Chondrocyte (in vitro differentiated cells): ENCODE measurements around the gene IGSF11. TPM values are rescaled to one million over a fixed set of nuclear protein-coding genes. Genes with fewer than 3 reads are reported as not detected.
"Not testable (repeated sequence)": the region's sequence is repeated elsewhere in the genome, so short reads cannot be mapped to it uniquely, and the experiment has no call there.

ENCODE experiments used
- DNase-seq: peaks from one replicate; pipeline ENCODE4 v3.0.0; 2021; ENCODE audit warnings: mixed read lengths, low spot score
- H3K27ac Mint-ChIP-seq: one replicate; pipeline ENCODE4 v1.8.0; 2021; ENCODE audit warnings: mild to moderate bottlenecking, moderate library complexity, mixed read lengths; ENCODE audit not compliant: unreplicated experiment
- H3K27me3 Mint-ChIP-seq: 2 replicates; pipeline ENCODE4 v1.8.0; 2021; ENCODE audit warnings: low read depth, mixed read lengths
- H3K36me3 Mint-ChIP-seq: 2 replicates; pipeline ENCODE4 v1.8.0; 2021; ENCODE audit warnings: low read depth, mixed read lengths
- H3K4me1 Mint-ChIP-seq: 2 replicates; pipeline ENCODE4 v1.8.0; 2021; ENCODE audit warnings: low read depth, mild to moderate bottlenecking, mixed read lengths
- H3K4me3 Mint-ChIP-seq: one replicate; pipeline ENCODE4 v1.8.0; 2021; ENCODE audit warnings: mild to moderate bottlenecking, moderate library complexity, mixed read lengths; ENCODE audit not compliant: unreplicated experiment
- H3K9me3 Mint-ChIP-seq: 2 replicates; pipeline ENCODE4 v1.8.0; 2021; ENCODE audit warnings: low read depth, mixed read lengths
- CTCF ChIP-seq: fragments of 200-600 bp; sonication (generic); IDR thresholded peaks from 2 replicates; pipeline ENCODE4 v1.5.0; 2021; ENCODE audit warnings: antibody characterized with exemption, mild to moderate bottlenecking, moderate library complexity
- long read RNA-seq: library from polyadenylated mRNA; stranded (forward); transcript quantifications from one replicate; pipeline ENCODE4 v2.0.0, GENCODE V29; 2021
- total RNA-seq: library from RNA; stranded (reverse); gene quantifications from 3 replicates; pipeline ENCODE4 v1.2.1, GENCODE V29; 2021

Gene IGSF11
- total RNA-seq, result not detected in 3 replicates
- long read RNA-seq, result 0 reads

- peak; percentile 81 for TF ChIP-seq CTCF
- H3K27me3 Mint-ChIP-seq, result peaks cover 51% of the 10 kb centered on the region
Observed at GRCh38 chr3:119034256-119035013, at the start of gene IGSF11. Gene IGSF11, minus strand, starts transcription at chr3:119034846. Its CDS starts 264 bp downstream, at chr3:119034582.

GRCh38 chr3:119080364-119080763 lies 45.7 kb upstream of the IGSF11 start:
- Mint-ChIP-seq H3K36me3 (no peaks in the 10 kb centered on the region), H3K27ac (no peak overlapping the region), H3K4me3 (no peak overlapping the region), H3K4me1 (no peaks in the 10 kb centered on the region), H3K9me3 (peaks cover 7% of the 10 kb centered on the region), H3K27me3 (peaks cover 3% of the 10 kb centered on the region)
- no peak for DNase-seq
- TF ChIP-seq CTCF, result no peak

More at GRCh38 chr3:119034256-119035013, at the start of gene IGSF11:
- Mint-ChIP-seq H3K27ac (no peak within 1 kb of the TSS), H3K36me3 (no peaks in the 10 kb centered on the region), H3K9me3 (peaks cover under 1% of the 10 kb centered on the region), H3K4me3 (peak within 1 kb of the TSS; percentile 77), H3K4me1 (peaks cover 4% of the 10 kb centered on the region)
- DNase-seq, result no peak

GRCh38 chr3:119073258-119074001 lies 38.8 kb upstream of the IGSF11 start:
- no peaks in the 10 kb centered on the region for H3K4me1 Mint-ChIP-seq
- DNase-seq, result peak; percentile 88
- H3K4me3 Mint-ChIP-seq, result no peak overlapping the region
- peaks cover 5% of the 10 kb centered on the region for H3K27me3 Mint-ChIP-seq
- peaks cover 21% of the 10 kb centered on the region for H3K9me3 Mint-ChIP-seq
- no peak overlapping the region for H3K27ac Mint-ChIP-seq
- no peaks in the 10 kb centered on the region for H3K36me3 Mint-ChIP-seq
- TF ChIP-seq CTCF, result no peak

- DNase-seq, H3K4me1 Mint-ChIP-seq, H3K4me3 Mint-ChIP-seq, H3K27ac Mint-ChIP-seq, H3K27me3 Mint-ChIP-seq, H3K36me3 Mint-ChIP-seq: not testable (repeated sequence)
- peaks cover 17% of the 10 kb centered on the region for H3K9me3 Mint-ChIP-seq
Observed at GRCh38 chr3:119072451-119072850, 37.8 kb upstream of the IGSF11 start.

GRCh38 chr3:119069725-119070124 lies 35.1 kb upstream of the IGSF11 start:
- no peak overlapping the region for H3K27ac Mint-ChIP-seq
- H3K4me3 Mint-ChIP-seq, result no peak overlapping the region
- H3K36me3 Mint-ChIP-seq, result no peaks in the 10 kb centered on the region
- H3K27me3 Mint-ChIP-seq, result peaks cover 10% of the 10 kb centered on the region
- no peak for DNase-seq
- no peaks in the 10 kb centered on the region for H3K4me1 Mint-ChIP-seq
- TF ChIP-seq CTCF, result no peak
- peaks cover 7% of the 10 kb centered on the region for H3K9me3 Mint-ChIP-seq
